OCI-LY3 (cell line): Measurements from ENCODE around the gene FOXC1.

Experiments used
- EZH2phosphoT487 ChIP-seq: fragments of 200-600 bp; shearing (Covaris generic); IDR thresholded peaks from 2 replicates; pipeline ENCODE4 v1.6.1; 2018; ENCODE audit warnings: antibody characterized with exemption, mixed run types, low read depth
- TF ChIP-seq, protein P1 (sequence below): fragments of 200-600, 300-600 bp; sonication (generic); IDR thresholded peaks from 2 replicates; pipeline ENCODE4 v1.5.1; 2014; ENCODE audit warnings: antibody characterized with exemption, low read length, low read depth

DNA sequence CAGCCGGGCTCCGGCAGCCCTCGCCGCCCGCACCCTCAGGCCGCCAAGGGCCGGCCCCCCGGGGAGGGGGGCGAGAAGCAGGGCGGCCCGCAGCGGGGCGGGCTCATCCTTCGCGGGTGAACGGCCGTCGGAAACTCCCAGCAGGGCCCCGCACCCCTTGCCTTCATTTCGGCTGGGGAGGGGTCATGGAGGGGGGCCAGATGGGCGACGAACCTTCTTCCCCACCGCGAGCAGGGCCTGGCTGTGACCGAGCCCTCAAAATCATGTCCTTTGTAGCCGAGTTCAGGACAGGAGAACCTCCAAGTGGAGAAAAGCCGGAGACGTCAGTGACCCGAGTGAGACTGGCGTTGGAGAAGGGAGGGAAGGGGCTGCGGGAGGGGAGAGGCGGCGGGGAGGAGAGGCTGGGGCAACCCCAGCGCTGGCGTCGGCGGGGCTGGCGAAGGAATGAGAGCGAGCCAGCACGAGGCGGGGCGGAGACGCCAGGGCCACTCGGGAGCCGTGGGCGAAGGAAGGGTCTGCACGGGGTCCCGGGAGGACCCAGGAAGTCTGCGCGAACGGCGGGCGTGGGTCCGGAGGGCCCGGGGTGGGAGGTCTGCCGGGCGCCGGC lies 571 bp upstream of the FOXC1 start:
- TF ChIP-seq, protein P1, sequence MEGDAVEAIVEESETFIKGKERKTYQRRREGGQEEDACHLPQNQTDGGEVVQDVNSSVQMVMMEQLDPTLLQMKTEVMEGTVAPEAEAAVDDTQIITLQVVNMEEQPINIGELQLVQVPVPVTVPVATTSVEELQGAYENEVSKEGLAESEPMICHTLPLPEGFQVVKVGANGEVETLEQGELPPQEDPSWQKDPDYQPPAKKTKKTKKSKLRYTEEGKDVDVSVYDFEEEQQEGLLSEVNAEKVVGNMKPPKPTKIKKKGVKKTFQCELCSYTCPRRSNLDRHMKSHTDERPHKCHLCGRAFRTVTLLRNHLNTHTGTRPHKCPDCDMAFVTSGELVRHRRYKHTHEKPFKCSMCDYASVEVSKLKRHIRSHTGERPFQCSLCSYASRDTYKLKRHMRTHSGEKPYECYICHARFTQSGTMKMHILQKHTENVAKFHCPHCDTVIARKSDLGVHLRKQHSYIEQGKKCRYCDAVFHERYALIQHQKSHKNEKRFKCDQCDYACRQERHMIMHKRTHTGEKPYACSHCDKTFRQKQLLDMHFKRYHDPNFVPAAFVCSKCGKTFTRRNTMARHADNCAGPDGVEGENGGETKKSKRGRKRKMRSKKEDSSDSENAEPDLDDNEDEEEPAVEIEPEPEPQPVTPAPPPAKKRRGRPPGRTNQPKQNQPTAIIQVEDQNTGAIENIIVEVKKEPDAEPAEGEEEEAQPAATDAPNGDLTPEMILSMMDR: no peak
- no peak for TF ChIP-seq EZH2phosphoT487
